Epithelial cell of prostate (primary cell): ENCODE measurements around the gene LRTM1.

Experiments
- DNase-seq: peaks from one replicate; pipeline ENCODE4 v3.0.0-alpha.2; 2011; ENCODE audit warnings: low read depth, low spot score
- H3K27ac ChIP-seq: fragments of 450-650 bp; 2 replicates; pipeline ENCODE4 v1.5.1; 2017; ENCODE audit warnings: mild to moderate bottlenecking

The LRTM1 gene

DNA sequence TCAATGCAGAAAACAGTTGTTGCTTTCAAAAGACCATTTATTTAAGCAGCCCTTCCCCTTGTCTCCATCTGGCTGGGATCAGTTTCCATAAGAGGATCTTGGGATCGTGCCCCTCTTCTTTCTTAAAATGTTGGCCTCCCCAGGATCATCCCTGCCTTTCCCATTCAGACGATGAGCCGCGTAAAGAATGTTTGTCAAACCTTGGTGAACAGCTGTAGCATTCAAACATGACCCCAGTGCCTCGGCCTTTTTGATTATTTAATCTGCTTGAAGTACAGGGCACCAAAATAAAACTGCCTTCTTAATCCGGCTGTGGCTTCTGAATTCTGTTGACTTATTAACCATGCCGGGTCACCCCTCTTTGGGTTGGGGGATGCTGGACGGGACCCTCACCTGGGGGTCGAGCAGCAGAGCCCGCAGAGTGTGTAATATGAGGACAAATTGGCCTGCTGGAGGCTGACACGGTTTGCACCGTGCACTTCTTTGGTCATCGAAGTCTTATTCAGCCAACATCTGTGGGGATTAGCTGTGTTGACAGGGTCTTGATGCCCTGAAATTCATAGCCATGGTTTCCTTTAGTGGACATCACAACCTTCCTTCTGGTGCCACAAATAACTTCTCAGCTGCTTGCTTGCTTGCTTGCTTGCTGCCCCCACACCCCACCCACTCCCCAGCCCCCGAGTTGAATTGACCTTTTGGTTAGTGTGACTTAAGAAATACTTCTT is at the start of gene LRTM1:
LRTM1 (minus strand) TSS at position 14 of the 725 bp plus-strand sequence. CDS start 148 bp downstream, outside the sequence.
- DNase-seq: no peak
- no peak within 1 kb of the TSS for H3K27ac ChIP-seq

DNA sequence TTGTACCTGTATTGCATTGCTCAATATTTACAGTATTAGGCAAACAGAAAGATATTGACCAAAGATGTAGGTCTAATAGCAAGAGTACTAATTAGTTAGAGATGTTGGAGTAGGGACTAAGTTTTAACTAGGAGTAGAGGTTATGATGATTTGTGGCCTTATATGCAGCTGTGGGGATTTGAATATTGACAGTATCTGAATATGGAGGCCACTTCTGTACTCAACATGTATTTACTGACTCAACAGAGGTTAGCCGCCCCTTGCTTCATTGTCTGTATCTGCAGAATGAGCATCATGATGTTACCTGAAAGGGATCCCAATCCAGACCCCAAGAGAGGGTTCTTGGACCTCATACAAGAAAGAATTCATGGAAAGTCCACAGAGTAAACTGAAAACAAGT is 49.6 kb upstream of the LRTM1 start:
- H3K27ac ChIP-seq: no peak overlapping the region
- DNase-seq: no peak

DNA sequence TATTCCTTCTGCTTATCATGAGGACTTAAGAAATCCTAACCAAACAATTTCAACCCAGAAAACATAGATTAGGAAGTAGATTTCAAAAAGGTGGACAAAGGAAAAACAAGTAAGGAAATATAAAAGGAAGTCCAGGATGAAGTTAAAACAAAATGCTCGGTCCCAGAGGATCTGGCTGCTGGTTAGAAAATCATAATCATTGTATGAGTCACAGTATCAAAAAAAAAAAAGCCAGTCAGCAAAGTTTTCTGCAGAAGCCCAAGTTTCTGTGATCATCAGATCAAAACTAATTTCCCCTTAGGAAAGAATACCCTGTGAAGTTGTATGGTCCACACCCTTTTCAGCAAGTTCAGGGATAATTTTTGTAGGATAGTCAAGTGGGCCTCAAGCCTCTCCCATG is 43.0 kb upstream of the LRTM1 start:
- H3K27ac ChIP-seq: no peak overlapping the region
- no peak for DNase-seq

DNA sequence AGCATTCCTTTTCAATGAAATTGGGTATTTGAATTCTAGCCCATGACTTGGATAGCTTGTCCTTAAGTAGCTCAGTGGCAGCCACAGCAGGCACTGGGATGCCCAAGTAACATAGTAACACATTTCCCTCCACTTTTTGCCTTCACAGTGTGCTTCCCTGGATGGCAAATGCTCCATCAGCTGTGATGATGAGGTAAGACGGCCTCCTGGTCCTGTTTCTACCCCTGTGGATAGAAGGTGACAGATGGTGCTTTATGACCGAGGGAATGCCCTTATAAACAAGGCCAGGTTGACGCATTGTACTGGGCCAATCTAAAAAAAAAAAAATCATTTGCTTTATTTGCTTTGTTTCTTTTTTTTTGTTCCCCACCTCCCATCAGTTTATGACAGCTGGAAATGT is 41.8 kb upstream of the LRTM1 start:
- DNase-seq: no peak

DNA sequence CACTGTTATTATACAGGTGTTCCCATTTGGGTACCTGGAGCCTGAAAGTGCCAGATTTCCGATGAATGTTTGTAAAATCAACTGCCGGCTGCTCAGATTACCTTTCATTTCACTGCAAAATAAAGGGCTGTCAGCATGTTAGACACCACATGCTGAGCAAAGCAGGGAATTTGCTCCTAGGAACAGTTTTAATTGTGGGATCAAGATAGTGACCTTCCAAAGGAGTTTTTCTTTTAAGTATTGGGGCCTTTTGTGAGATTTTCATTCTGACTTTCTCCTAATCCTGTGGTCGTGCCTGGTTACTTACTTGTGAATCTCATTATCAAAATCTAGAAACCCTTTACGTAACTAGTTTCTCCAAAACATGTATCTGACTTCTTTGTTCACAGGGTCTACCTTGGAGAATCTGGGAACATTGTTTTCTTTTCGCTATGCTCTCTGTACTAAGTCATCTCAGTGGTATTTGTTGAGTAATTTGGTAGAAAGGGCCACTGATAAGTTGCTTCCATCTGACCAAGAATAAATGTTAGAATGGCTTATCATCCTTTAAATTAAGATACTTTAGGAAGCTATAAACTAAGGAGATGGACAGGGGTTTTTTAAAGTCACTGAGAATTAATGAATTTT is 40.8 kb upstream of the LRTM1 start:
- DNase-seq: no peak
- H3K27ac ChIP-seq: no peak overlapping the region

More for the DNA sequence above, 41.8 kb upstream of the LRTM1 start:
- H3K27ac ChIP-seq: no peak overlapping the region

DNA sequence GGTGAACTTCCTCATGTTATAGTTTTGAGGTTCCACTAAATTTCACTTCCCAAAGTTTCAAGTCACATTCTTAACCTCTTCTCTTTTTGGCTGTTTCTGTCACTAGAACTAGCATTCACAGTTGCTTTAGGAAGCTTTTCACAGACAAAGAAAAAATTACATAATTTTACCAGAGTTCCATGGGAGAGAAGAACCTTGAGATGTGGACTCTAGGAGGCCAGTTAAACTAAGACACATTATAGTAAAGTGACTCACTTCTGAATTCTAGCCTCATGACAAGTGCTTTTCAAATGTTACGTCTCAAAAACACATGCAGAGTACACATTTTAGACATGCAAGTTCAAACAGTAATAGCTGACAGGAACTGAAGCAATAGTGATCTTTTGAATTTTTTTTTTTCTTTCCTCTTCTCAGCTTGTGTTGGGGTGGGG is 39.9 kb upstream of the LRTM1 start:
- DNase-seq: no peak
- H3K27ac ChIP-seq: no peak overlapping the region

DNA sequence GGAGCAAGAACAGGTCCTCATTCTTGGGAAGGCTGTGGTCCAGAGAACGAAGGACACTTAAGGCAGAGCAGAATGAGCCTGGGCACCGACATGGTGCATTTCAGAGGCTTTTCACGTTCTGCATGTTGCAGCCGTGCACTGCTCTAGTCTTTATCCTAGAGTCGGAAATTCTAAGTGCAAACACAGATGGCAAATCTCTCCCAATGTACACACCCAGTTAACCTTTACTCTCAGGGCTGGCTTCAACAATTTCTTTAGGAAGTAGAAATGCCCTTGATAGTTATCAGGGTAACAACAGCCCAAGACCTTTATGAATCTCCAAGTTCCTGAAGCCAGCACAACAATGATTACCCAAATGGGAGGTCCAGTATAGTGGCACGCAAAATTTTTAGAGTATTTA is 39.1 kb upstream of the LRTM1 start:
- no peak overlapping the region for H3K27ac ChIP-seq
- no peak for DNase-seq

DNA sequence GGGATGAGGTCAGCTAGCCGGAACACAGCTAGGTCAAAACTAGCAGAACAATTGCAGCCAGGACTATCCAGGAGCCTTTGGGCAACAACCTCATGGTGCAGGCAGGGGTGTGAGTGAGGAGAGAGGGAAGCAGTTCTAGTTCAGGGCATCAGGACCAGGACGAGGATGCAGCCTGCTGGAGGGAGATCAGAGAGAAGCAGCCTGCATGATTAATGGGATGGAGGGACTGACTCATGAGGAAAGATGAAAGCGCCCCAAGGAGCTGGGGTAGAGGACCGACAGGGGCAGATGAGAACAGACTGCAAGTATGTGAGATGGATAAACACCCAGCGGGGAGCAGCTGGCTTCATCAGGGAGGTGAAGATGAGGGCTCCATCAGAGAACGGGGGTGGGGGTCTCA is 37.9 kb upstream of the LRTM1 start:
- H3K27ac ChIP-seq: no peak overlapping the region
- DNase-seq: no peak

DNA sequence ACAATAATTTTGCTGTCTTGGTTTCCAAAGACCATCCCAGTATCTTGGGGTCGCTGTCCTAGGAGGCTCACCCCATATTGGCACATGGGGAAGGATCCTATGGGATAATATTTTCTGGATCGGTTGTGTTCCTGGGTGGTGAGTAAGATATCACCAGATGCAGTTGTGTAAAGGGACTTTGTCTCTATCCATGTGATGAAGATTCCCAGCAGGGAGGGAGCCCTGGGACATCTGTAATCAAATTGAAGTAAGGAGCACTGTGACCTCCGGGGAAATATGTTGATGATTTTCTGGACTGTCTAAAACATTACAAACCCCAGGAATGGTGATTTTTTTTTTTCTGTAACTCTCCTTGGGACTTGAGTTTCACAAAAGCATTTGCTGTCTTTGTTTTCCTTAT is 36.2 kb upstream of the LRTM1 start:
- H3K27ac ChIP-seq: no peak overlapping the region
- no peak for DNase-seq

DNA sequence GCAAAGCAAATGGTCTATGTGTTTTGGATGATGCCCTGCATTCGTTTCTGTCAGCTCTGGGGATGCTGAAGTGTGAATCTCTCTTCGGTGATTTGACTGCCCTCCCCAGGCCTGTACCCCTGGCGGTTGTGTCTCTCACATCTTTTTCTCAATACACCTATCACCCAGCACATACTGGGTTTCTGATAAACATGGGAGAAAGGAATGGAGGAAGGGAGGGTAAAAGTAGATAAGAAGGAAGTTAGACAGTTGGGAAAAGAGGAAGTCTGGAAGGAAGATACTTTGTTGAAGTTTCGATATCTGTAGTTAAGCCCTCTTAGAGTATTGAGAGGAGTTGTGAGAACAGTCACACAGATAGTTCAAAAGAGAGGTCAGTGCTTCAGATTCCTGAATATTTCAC is 35.8 kb upstream of the LRTM1 start:
- no peak overlapping the region for H3K27ac ChIP-seq
- no peak for DNase-seq

DNA sequence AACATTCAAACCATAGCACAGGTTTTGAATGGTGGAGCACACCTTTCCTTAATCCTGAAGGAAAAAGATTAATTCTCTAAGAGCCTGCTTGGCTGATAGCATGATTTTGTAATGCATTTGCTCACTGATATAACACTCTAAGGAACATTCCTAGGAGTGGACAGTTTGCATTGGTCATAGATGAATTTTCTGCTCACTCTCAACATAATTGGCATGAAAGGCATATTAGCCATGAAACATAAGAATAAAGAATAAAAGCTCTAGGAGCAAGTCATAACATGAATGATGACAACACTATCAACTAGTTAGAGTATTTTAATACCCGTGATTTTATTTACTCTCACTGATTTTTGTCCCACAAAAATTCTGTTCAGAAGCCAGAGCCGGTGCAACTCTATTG is 34.3 kb upstream of the LRTM1 start:
- no peak for DNase-seq
- H3K27ac ChIP-seq: no peak overlapping the region

DNA sequence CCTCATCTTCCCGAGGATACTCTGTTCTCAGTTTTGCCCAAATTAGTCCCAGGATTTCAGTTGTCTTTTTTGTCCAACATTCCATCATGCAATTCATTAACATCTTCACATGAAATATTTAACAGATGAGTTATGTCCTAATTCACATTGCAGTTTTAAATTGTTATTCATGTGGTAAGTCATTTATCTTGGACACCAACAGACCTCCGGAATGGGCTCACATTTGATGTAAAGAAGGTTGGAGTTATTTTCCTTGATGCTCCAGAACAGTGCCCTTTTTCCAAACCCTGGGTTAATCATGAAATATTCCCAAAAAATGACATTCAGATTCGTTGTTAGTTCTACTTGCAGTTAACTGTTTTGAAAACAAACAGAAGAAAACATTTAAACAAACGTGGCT is 32.8 kb upstream of the LRTM1 start:
- no peak overlapping the region for H3K27ac ChIP-seq
- no peak for DNase-seq

DNA sequence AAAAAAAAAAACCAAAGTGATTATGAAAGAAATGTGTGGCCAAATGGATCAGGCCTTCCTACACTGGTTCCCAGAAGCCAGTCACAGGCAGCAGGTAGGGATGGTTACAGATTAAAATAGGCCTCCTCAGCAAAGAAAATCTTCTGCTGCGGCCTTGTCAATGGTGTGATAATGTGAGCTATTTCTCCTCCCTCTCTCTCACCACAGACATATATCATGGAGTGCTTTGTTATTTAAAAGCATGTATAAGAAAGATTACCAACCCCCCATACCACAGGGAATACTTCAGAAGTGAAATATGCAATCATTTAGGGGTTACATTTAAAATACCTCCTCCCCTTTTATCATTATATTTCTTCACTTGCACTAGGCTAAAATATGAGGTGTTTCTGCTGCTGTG is 32.2 kb upstream of the LRTM1 start:
- no peak overlapping the region for H3K27ac ChIP-seq
- no peak for DNase-seq

DNA sequence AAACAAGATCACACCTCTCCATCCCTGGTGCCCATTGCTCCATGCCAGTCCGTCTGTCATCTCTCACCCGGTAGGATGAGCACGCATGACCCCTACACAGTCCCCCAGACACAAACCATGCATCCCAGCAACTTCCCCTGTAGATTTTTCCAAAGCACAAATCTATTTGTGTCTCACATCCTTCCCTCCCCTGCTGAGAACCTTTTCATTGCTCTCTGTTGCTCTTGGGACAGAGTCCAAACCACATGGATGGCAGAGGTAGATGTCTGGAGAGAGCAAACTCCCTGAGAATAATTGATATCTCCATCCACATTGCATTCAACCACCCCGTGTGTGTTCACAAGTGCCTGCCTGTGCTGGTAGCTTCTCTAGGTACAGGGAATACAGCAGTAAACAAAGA is 29.9 kb upstream of the LRTM1 start:
- H3K27ac ChIP-seq: no peak overlapping the region
- no peak for DNase-seq

DNA sequence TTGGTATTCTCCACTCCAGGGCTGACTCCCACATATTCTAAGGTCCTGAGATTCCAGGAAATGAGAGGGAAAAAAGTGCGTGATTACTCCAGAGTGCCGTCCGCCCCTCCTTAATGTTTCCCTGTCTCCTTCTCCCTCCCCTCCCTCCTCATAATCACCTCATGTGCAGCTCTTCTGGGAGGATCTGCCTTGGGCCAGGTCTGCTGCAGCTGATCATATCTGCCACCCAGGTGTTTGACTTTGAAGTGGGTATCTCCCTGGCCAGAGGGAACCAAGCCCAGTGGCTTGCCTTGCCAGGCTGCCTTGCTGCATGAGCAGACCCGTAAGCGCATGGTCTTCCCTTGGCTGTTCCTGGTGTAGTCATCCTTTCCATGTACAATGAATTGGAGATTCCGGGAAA is 28.1 kb upstream of the LRTM1 start:
- no peak overlapping the region for H3K27ac ChIP-seq
- no peak for DNase-seq

DNA sequence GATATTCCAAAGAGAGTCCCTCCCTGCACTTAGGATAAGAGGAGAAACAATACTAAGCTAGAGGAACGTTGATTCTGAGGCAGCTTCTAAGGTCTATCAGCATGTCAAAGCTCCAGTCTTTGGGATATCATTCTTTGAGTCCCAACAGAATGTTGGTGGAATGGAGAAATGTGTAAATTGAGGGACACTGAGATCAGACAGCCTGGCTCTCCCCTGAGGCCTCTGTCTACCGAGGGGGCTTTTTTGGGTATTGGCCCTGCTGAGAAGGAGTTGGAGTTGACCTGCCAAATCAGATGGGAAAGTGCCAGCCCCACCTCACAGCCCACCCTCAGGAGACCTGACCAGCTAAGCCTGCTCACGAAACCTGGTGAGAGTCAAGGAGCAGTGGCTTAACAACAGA is 27.6 kb upstream of the LRTM1 start:
- DNase-seq: no peak
- H3K27ac ChIP-seq: no peak overlapping the region

DNA sequence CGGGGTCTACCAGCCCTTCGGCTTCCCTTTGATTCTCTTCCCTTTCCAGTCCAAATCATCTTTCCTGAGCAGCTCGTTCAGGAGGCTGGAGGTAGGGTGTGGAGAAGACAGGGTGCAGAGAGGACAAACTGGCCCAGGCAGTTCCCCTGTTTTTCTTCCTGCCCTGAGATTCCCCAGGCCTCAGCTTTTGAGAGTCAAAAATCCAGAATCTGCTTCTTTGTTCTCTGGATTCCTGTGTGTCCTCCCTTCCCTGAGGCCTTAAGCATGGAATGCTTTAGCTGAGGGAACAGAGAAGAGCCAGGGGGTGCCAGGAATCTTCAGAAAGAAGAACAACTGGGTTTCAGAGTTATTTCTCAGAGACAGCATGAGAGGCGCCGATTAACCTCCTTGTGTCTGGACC is 26.7 kb upstream of the LRTM1 start:
- no peak for DNase-seq
- H3K27ac ChIP-seq: no peak overlapping the region

DNA sequence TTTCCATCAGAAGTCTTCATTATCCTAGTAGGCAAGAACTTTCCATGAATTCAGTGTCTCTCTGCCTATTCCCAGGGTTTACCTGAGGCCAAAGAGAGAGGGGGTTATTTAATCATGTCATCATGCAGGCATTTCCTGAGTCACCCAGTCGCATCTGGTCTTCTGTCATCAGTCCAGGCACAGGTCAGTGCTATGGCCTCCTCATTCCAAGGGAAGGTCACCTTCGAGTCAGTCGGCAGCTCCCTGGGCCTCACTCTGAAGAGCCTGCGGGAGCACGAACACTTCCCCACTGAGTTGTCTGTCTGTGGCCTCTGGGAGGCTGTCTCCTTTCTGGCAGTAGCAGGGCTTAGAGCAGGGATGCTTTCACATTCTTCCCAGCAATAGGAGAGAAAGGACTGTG is 26.2 kb upstream of the LRTM1 start:
- DNase-seq: no peak
- H3K27ac ChIP-seq: no peak overlapping the region

DNA sequence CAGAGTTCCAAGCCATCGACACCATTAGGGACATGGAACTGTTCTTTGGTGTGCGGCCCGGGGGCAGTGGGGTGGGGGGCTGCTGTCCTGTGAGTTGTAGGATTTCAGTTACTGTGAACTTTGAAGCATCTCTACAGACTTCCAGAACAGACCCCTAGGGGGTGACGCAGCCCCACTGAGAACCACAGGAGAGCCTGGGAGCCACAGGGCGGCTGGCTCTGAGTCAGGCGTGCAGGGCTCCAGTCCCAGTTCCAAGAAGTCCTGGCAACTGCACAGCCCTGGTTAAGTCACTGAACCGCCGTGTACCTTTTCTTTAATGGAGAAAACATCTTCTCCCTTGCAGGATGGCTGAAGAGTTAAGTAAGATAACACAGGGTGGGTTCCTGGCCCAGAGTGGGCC is 23.5 kb upstream of the LRTM1 start:
- no peak for DNase-seq
- H3K27ac ChIP-seq: no peak overlapping the region

DNA sequence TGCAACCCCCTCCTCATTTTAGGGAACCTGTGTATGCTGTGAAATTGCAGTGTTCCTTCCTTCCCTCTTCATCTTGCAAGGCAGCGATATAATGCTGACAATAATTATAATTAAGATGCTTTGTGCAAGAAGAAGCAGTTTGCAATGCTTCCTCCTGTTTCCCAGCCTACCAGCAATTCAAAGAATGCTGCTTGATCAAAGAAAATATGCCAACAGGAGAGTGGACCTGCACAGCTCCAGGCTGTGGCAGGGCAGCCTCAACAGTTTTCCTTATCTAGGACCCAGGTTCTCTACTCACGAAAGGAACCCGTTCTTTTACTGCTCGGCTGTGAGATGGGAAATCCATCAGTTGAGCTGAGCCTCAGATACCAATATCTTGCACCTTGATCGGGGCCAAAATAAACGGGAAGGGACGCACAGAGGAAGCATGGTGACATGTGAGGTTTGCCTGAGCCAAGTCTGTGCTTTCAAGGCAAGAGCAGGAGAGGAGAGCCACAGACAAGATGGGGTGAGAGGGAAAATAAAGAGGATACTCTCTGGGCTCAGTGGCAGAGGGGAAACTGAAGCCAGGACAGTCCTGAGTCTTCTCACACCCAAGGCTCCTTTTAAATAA is 22.6 kb upstream of the LRTM1 start:
- no peak overlapping the region for H3K27ac ChIP-seq
- no peak for DNase-seq

DNA sequence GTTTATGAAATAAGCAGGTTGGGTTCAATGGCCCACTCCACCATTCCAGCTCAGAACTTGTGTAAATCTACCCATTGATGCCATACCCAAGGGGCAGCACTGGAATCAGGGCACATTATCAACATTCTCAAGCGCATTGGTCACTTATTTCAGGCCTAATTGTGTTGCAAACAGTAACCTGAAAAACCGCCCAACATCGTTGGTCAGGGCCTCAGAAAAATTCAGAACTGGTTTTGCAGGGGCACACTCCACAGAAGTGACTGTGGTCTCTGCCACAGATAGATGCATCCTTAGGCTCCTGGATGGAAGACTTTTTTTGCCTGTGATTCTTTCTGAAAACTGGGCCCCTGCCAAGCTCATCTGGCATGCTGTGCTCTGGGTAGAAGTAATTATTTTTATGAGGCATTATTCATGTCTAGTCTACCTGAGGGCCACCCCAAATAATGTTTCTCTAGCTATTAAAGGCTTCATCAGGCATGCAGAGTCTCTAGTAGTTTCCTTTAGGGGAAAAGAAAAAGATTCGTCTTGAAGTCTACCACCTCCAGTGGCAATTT is 21.7 kb upstream of the LRTM1 start:
- H3K27ac ChIP-seq: no peak overlapping the region
- no peak for DNase-seq
